ENCODE results near the gene GCC2.

Gene GCC2, protein sequence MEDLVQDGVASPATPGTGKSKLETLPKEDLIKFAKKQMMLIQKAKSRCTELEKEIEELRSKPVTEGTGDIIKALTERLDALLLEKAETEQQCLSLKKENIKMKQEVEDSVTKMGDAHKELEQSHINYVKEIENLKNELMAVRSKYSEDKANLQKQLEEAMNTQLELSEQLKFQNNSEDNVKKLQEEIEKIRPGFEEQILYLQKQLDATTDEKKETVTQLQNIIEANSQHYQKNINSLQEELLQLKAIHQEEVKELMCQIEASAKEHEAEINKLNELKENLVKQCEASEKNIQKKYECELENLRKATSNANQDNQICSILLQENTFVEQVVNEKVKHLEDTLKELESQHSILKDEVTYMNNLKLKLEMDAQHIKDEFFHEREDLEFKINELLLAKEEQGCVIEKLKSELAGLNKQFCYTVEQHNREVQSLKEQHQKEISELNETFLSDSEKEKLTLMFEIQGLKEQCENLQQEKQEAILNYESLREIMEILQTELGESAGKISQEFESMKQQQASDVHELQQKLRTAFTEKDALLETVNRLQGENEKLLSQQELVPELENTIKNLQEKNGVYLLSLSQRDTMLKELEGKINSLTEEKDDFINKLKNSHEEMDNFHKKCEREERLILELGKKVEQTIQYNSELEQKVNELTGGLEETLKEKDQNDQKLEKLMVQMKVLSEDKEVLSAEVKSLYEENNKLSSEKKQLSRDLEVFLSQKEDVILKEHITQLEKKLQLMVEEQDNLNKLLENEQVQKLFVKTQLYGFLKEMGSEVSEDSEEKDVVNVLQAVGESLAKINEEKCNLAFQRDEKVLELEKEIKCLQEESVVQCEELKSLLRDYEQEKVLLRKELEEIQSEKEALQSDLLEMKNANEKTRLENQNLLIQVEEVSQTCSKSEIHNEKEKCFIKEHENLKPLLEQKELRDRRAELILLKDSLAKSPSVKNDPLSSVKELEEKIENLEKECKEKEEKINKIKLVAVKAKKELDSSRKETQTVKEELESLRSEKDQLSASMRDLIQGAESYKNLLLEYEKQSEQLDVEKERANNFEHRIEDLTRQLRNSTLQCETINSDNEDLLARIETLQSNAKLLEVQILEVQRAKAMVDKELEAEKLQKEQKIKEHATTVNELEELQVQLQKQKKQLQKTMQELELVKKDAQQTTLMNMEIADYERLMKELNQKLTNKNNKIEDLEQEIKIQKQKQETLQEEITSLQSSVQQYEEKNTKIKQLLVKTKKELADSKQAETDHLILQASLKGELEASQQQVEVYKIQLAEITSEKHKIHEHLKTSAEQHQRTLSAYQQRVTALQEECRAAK (N-terminal part only)

GRCh38 chr2:108448678-108449409 lies at the start of gene GCC2:
Gene GCC2 (plus strand): TSS chr2:108449206. CDS start chr2:108449275, 69 bp downstream.
- H3K27ac ChIP-seq = peak within 1 kb of the TSS; percentile 93
- TF ChIP-seq, protein P1, sequence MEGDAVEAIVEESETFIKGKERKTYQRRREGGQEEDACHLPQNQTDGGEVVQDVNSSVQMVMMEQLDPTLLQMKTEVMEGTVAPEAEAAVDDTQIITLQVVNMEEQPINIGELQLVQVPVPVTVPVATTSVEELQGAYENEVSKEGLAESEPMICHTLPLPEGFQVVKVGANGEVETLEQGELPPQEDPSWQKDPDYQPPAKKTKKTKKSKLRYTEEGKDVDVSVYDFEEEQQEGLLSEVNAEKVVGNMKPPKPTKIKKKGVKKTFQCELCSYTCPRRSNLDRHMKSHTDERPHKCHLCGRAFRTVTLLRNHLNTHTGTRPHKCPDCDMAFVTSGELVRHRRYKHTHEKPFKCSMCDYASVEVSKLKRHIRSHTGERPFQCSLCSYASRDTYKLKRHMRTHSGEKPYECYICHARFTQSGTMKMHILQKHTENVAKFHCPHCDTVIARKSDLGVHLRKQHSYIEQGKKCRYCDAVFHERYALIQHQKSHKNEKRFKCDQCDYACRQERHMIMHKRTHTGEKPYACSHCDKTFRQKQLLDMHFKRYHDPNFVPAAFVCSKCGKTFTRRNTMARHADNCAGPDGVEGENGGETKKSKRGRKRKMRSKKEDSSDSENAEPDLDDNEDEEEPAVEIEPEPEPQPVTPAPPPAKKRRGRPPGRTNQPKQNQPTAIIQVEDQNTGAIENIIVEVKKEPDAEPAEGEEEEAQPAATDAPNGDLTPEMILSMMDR (conservative IDR thresholded peaks at IDR 0.05) = no peak

DNA sequence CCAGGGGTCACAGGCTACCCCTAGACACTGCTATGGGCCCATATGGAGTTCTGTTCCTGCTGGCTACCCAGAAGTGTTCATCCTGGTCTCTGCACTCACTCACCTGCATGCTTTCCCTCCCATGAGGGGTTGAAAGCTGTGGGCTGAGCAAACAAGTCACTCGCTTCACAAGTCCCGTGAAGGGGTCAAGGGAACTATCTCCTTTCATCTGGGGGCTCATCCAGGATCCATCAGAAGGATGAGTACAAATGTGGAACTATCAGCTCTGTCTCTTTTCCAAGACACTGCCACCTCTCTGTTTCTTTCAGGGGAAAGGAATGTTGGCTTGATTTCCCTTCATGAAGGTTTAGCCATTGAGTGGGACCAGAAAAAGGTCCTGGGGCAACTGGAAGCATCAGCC lies 49.5 kb upstream of the GCC2 start:
- H3K27ac ChIP-seq = no peak overlapping the region
- TF ChIP-seq, protein P1 (conservative IDR thresholded peaks at IDR 0.05) = no peak

DNA sequence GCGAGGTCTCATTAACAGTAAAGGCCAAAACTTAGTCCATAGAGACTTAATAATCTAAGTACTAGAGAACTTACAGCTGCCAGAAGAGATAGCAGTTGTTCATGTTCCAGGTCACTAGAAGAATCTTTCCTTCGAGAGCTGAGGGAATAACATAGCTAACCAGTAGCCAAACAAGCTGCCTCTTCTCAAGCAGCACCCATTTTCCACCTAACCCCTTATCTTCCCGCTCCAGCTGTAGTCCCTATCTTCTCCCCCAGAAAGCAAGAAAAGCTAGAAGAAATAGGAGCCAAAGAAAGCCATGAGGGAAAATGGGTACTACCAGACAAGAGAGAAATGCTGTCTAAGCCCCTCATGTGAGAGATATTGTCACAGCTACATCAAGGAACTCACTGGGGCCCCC lies 47.2 kb upstream of the GCC2 start:
- TF ChIP-seq, protein P1 (conservative IDR thresholded peaks at IDR 0.05) = no peak
- no peak overlapping the region for H3K27ac ChIP-seq

DNA sequence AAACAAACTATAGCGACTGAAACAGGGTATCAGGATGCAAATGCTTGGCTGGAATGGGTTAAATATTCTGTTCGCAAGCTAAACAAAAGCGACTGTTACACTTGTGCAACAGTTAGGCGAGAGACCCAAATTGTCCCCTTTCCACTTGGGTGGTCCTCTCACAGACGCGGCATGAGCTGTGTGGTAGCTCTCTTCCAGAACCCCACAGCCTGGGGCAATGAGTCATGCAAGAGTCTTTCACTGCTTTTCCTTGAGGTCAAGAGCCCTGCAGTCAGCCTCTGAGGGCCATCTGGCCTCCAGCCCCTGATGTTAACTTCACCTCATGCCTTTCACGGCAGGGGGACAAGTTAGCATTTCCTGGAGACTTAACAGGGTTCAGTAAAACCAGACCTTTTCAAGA lies 45.5 kb upstream of the GCC2 start:
- TF ChIP-seq, protein P1 (conservative IDR thresholded peaks at IDR 0.05) = no peak
- H3K27ac ChIP-seq = no peak overlapping the region

GRCh38 chr2:108404784-108405397 lies 44.1 kb upstream of the GCC2 start:
- H3K27ac ChIP-seq = no peak overlapping the region
- TF ChIP-seq, protein P1 (conservative IDR thresholded peaks at IDR 0.05) = no peak

DNA sequence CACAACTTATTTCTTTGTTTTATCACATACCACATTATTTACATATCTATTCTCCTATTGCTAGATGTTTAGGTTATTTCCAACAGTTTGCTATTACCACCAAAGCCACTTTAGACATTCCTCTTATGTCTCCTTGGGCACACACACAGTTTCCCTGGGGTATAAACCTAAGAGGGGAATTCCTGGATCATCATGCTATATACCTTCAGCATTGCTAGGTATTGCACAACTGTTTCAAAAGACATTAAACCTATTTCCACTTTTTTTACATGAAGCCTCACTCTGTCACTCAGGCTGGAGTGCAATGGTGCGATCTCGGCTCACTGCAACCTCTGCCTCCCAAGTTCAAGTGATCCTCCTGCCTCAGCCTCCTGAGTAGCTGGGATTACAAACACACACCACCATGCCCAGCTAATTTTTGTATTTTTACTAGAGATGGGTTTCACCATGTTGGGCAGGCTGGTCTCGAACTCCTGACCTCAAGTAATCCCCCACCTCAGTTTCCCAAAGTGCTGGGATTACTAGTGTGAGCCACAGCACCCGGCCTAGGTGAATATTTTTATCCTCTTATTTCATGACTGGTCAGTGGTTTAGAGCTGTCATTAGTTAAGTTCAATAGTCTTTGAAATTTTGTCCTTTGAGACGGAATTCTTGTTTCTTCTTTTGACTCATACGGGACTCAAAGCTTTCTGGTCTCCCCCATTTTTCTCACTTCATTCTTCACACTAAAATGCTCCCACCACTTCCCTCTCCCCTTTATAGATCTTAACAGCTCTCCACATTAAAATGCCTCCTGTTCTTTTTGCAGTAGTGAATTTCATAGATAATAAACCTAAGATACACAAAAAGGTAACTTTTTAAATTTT lies 40.9 kb upstream of the GCC2 start:
- TF ChIP-seq, protein P1 (conservative IDR thresholded peaks at IDR 0.05) = no peak
- H3K27ac ChIP-seq = no peak overlapping the region

All from VCaP (cell line).